22Rv1 (cell line): ENCODE measurements around the gene MTFR1L.
"Not testable (repeated sequence)": the region's sequence is repeated elsewhere in the genome, so short reads cannot be mapped to it uniquely, and the experiment has no call there.

ENCODE experiments used
- H3K27ac ChIP-seq: fragments of 450-650 bp; 2 replicates; pipeline ENCODE4 v1.5.1; 2017
- CTCF ChIP-seq: fragments of 450-650 bp; IDR thresholded peaks from 2 replicates; pipeline ENCODE4 v1.5.1; 2017; ENCODE audit warnings: mild to moderate bottlenecking
- ZFX ChIP-seq: fragments of 450-650 bp; IDR thresholded peaks from 2 replicates; pipeline ENCODE4 v1.6.1; 2017; ENCODE audit warnings: antibody characterized with exemption, borderline replicate concordance

Gene MTFR1L

DNA sequence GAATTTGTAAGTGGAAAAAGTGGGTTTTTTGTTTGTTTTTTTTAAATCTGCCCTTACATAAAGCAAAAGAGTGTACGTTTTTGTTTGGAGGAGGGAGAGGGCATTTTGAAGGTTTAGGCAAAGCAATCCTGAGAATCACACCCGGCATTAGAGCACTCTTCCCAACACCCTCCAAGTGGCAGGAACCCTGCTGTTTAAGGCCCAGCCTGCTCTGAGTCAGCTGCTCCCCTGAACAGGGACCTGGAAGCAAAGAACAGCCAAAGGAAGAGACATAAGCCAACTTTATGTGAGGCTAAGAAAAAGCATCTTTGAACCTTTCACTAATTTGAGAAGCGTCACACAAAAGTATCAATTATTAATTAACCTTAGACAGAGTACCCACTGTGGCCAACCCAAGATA, 16.9 kb downstream of the MTFR1L start:
- no peak for TF ChIP-seq ZFX
- no peak for TF ChIP-seq CTCF
- H3K27ac ChIP-seq: no peak overlapping the region

DNA sequence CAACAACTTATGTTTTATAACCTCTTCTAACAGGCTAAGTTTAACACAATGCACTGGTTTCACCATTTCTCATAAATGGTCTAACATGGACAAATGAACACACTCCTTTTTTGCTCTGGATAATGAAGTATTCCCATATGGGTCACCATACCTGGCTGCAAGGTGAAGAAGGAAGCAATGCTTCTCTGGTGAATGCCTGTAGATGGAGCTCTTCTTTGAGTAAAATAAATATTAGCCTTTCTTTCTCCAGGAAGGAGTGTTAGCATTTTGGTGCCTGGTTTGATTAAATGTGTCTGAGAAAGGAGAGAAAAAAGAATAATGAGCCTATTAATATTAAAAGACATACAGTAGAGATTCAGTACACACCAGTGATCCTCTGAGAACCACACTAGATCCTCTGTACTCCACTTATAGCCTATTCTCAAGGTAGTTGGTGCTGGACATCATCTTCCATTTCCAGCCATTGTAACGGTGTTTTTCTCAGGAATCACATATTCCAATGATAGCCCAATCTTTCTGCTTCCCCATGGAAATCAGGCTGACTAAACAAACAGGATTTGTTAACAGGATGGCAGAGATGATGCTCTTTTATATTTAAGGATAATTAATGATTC, 17.6 kb downstream of the MTFR1L start:
- TF ChIP-seq CTCF: peak; percentile 76
- TF ChIP-seq ZFX: no peak
- peak overlapping the region; percentile 26; the same call in 1 of the 2 replicates for H3K27ac ChIP-seq

- not testable (repeated sequence) for H3K27ac ChIP-seq
Observed at GRCh38 chr1:25839808-25840207, 20.1 kb downstream of the MTFR1L start.

DNA sequence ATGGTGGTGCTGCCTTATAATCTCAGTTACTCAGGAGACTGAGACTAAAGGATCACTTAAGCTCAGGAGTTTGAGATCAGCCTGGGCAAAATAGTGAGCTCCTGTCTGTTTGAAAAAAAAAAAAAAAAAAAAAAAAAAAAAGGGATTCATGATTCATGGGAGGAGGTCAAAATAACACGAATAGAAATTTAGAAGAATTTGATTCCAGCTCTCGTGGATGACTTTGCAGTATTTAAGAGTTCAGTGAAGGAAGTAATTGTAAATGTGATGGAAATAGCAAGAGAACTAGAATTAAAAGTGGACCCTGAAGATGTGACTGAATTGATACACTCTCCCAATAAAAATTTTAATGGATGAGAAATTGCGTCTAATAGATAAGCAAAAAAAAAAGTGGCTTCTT, 23.7 kb downstream of the MTFR1L start:
- no peak overlapping the region for H3K27ac ChIP-seq
- TF ChIP-seq ZFX (no peak), CTCF (no peak)

DNA sequence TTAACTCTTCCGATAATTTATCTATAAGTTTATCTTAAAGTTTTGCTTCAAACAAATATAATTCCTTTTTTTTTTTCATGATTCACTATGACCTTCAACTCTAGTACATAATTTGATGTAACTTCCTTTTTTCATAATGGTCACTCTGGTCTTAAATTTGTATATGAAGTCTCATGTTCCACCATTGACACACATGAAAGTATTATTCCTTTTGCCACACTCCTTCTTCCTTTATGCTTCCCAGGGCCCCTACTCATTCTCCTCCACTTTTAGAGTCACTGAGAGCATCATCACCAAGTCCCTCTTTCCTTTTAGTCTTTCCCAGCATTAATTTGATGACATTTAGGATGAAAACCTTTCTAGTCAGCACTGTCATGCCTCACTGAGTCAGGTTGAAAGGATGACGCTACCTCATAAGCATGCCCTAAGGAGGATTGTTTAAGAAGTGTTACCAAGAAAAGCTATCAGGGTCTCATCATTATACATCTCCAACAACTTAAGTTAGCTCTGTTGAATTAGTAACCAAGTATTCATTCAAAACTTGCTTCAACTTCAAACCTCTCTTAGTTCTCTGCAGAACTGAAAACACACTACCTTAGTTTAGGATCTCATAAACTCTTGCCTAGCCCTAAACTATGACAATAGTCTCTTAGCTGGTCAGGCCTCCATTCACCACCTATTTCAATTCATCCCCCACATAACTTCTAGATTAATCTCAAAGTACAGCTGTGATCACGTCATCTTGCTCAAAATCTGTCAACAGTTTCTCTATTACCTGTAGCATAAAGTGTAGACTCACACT, 25.0 kb downstream of the MTFR1L start:
- no peak for TF ChIP-seq CTCF
- TF ChIP-seq ZFX: no peak
- H3K27ac ChIP-seq: no peak overlapping the region

DNA sequence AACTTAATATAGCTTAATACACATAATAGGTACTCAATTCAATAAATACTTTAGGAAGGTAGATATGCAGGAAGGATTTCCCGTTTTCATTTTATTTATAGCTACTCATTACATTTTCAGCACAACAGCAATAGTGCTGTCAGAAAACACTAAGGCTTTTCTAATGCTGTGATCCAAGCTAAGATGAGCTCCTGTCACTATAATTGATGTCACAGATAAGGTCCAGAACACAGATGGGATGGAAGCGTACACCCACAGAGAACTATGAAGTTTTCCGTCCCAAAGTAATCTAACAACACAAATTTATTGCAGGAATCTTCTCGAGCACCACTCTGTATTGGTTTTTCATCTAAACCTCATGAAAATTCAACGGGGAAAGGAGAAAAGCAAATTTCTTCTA, 25.9 kb downstream of the MTFR1L start:
- TF ChIP-seq ZFX (no peak), CTCF (no peak)
- H3K27ac ChIP-seq: no peak overlapping the region

DNA sequence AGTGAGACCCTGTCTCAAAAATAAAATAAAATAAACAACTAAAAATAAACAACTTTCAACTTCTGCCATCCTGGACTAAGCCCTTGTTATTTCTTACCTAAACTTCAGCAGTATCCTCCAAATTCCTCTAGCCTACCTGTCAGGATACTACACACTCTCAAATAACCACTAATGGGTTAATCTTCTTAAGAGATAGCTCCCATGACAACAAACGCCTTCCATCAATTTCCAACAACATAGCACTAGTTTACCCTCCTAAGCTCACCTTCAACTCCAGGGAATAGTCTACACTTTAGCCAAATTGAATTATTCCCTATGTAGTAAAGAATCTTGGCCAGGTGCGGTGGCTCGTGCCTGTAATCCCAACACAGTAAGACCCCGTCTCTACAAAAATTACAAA, 28.2 kb downstream of the MTFR1L start:
- no peak for TF ChIP-seq CTCF
- TF ChIP-seq ZFX: no peak
- no peak overlapping the region for H3K27ac ChIP-seq
